GM08714 (cell line): ENCODE results near the gene RRAGD.

ENCODE experiments used
- H3K4me3 ChIP-seq: fragments of 200-500 bp; sonication (Bioruptor generic); 2 replicates; pipeline ENCODE4 v1.5.1; 2014; ENCODE audit warnings: mild to moderate bottlenecking, low read length, inconsistent platforms
- ZNF274 ChIP-seq: IDR thresholded peaks from 2 replicates; pipeline ENCODE4 v1.6.1; 2012; ENCODE audit warnings: mild to moderate bottlenecking, low read depth, low read length

The RRAGD gene

GRCh38 chr6:89352278-89353117 lies 59.6 kb downstream of the RRAGD start, which contains the start of gene UBE2J1:
Gene UBE2J1, minus strand, starts transcription at chr6:89352722. Its CDS starts 153 bp downstream, at chr6:89352569.
- no peak for TF ChIP-seq ZNF274
- H3K4me3 ChIP-seq, result peak within 1 kb of the TSS; percentile 98

- no peak for TF ChIP-seq ZNF274
- peak overlapping the region; percentile 98 for H3K4me3 ChIP-seq
Measured at GRCh38 chr6:89351671-89352277, 60.3 kb downstream of the RRAGD start.

GRCh38 chr6:89350281-89350966 lies 61.6 kb downstream of the RRAGD start:
- no peak for TF ChIP-seq ZNF274
- H3K4me3 ChIP-seq, result peak overlapping the region; percentile 98

- H3K4me3 ChIP-seq, result no peak overlapping the region; the same call in 1 of the 2 replicates
- no peak for TF ChIP-seq ZNF274
Measured at GRCh38 chr6:89348372-89348771, 63.7 kb downstream of the RRAGD start.

- TF ChIP-seq ZNF274, result no peak
- H3K4me3 ChIP-seq, result no peak overlapping the region; the same call in 1 of the 2 replicates
Measured at GRCh38 chr6:89347825-89348224, 64.2 kb downstream of the RRAGD start.

- TF ChIP-seq ZNF274, result no peak
- H3K4me3 ChIP-seq, result no peak overlapping the region
Measured at GRCh38 chr6:89346433-89346832, 65.6 kb downstream of the RRAGD start.

GRCh38 chr6:89339565-89339964 lies 72.5 kb downstream of the RRAGD start:
- TF ChIP-seq ZNF274, result no peak
- H3K4me3 ChIP-seq, result no peak overlapping the region

GRCh38 chr6:89335164-89335563 lies 76.9 kb downstream of the RRAGD start:
- no peak overlapping the region for H3K4me3 ChIP-seq
- no peak for TF ChIP-seq ZNF274

- no peak overlapping the region for H3K4me3 ChIP-seq
- TF ChIP-seq ZNF274, result no peak
Measured at GRCh38 chr6:89330910-89331309, 81.2 kb downstream of the RRAGD start.

GRCh38 chr6:89328976-89329375 lies 83.1 kb downstream of the RRAGD start:
- no peak overlapping the region for H3K4me3 ChIP-seq
- no peak for TF ChIP-seq ZNF274

- TF ChIP-seq ZNF274, result no peak
- no peak overlapping the region for H3K4me3 ChIP-seq
Measured at GRCh38 chr6:89324304-89324703, 87.8 kb downstream of the RRAGD start.

GRCh38 chr6:89323511-89323971 lies 88.5 kb downstream of the RRAGD start:
- TF ChIP-seq ZNF274, result no peak
- H3K4me3 ChIP-seq, result no peak overlapping the region

GRCh38 chr6:89321131-89321970 lies 90.7 kb downstream of the RRAGD start:
- no peak overlapping the region for H3K4me3 ChIP-seq
- no peak for TF ChIP-seq ZNF274

- TF ChIP-seq ZNF274, result no peak
- H3K4me3 ChIP-seq, result no peak overlapping the region
Measured at GRCh38 chr6:89320012-89320559, 92.0 kb downstream of the RRAGD start.
